HG03095 (cell line): ENCODE data around the gene TAAR8.
"Not testable (repeated sequence)": the region's sequence is repeated elsewhere in the genome, so short reads cannot be mapped to it uniquely, and the experiment has no call there.

Experiments
- ATAC-seq: cut with Tn5 transposase; IDR thresholded peaks from one replicate; pipeline ENCODE4 v1.9.1; 2021; ENCODE audit warnings: moderate library complexity; ENCODE audit not compliant: unreplicated experiment

Gene TAAR8

DNA sequence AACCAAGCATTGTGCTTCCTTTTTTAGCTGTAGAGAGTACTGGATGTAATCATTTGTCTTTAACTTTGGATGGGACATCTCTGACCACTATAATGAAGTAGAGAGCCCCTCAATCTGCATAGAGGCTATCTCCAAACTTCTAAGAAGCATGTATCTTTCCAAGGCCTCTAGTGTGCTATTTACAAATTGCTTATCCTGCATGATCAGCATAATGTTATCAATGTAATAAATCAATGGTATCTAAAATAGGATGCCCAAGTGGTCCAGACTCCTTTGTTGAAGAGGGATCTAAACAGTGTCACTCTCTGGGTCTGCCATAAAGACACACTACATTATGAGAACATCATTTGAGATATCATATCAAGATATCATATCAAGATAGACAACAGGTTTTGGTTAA, 7.6 kb upstream of the TAAR8 start:
- ATAC-seq: no peak

DNA sequence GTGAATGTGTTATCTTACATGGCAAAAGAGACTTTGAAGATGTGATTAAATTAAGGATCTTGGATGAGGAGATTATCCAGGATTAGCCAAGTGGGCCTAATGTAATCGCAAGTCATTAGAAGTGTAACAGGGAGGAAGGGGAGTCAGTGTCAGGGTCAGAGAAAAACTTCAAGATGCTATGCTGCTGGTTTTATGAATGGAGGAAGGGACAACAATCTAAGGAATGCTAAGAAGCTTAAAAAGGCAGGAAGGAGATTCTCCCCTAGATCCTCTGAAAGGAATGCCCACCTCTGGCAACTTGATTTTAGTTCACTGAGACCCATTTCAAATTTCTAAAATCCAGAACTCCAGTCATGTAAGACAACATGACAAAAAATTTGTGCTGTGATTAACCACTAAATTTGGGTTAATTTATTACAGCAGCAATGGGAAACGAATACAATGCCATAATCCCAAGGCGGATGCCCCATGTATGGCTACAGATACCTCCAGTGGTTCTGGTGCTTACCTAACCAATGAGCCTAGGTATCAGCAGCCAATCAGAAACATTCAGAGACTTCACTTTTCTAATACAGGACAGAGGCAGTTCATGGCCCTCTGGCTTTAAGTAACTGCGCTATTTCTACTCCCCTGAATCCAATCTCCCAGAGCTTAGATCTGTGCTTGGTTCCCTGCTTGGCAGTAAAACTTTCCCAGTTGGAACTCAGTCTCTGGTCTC, 3.6 kb upstream of the TAAR8 start:
- no peak for ATAC-seq

DNA sequence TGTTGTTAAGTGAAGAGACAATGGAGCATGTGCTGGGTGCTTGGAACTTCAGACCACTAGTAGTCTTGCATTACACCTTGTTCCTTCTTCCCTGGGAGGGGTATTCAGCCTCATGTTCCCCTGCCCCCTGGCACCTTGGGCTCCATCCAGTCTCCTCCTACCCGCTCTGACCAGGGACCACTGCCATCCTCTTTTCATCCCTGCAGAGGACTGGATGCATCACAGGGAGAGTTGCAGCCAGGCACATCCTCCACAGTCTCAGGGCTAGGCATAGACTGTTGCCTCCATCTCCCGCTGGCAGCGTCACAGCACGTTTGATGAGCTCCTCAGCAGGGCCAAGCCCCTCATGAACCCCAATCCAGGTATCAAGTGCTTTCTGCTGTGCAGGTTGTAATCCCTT, 1.3 kb upstream of the TAAR8 start:
- ATAC-seq: no peak

GRCh38 chr6:132560087-132560486, 7.6 kb downstream of the TAAR8 start:
- ATAC-seq: not testable (repeated sequence)

GRCh38 chr6:132566404-132566803, 13.9 kb downstream of the TAAR8 start:
- ATAC-seq: no peak

DNA sequence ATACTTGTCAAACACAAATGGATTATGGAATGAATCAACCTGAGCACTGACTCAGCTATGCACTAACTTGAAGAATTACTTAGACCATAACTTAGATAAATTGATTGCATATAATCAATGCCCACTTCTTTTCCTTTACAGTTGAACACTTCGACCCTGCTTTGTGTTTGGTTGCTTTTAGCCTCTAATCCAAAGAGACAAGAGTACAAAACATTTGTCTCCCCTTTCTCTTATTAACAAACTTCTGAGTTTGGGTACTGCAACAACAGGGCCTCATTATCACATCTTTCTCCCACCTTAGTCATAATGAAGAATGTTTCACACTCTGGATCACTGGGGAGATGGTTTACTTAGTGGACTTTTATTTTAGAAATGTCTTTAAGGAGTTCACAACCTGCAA, 15.1 kb downstream of the TAAR8 start:
- no peak for ATAC-seq

GRCh38 chr6:132568611-132569010, 16.1 kb downstream of the TAAR8 start:
- ATAC-seq: no peak

GRCh38 chr6:132569170-132569569, 16.7 kb downstream of the TAAR8 start:
- no peak for ATAC-seq

GRCh38 chr6:132570221-132570777, 17.8 kb downstream of the TAAR8 start, which contains the start of gene TAAR6:
TSS of gene TAAR6 (plus strand) at chr6:132570322. CDS start at chr6:132570322, 0 bp downstream.
- no peak for ATAC-seq

- no peak for ATAC-seq
Measured at GRCh38 chr6:132571774-132572173, 19.3 kb downstream of the TAAR8 start.

DNA sequence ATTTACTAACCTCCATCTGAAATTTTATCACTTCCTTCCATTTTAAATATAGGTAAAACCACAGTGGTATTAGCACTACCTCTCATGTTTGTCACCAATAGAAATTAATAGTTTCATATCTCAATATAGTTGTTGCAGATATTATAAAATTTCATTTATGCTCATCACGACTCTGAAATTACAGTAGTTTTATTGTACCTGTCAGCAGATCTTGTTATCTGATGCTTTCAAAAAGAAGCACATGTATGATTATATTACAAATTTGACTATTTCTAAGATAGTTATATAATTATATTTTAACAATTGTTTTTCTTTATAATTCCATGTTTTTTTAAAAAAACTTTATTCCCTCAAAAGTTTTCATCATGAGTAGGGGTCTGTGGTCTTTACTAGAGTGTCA, 32.2 kb downstream of the TAAR8 start:
- ATAC-seq: no peak

- ATAC-seq: no peak
Measured at GRCh38 chr6:132587424-132587823, 35.0 kb downstream of the TAAR8 start.

- ATAC-seq: no peak
Measured at GRCh38 chr6:132589454-132589853, 37.0 kb downstream of the TAAR8 start, which contains the start of gene TAAR5. TSS of gene TAAR5 (minus strand) at chr6:132589741. CDS start at chr6:132589686, 55 bp downstream.

DNA sequence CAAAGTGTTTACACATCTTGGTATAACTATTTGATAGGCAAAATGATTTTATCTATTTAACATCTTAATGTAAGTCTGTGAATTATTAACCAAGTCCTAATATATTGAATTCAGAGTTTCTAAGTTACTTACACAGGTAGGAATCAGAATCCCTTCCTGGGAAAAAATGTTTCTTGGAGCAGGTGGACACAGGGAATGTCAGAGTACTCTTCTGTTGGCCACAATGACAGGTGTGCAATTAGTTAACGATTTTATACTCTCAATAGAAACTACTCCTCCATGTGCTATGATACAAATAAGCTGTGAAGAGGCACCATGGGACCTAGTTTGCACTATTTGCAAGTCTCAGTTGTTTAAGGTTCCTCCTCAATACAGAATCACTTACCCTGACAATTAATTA, 37.9 kb downstream of the TAAR8 start:
- ATAC-seq: no peak

DNA sequence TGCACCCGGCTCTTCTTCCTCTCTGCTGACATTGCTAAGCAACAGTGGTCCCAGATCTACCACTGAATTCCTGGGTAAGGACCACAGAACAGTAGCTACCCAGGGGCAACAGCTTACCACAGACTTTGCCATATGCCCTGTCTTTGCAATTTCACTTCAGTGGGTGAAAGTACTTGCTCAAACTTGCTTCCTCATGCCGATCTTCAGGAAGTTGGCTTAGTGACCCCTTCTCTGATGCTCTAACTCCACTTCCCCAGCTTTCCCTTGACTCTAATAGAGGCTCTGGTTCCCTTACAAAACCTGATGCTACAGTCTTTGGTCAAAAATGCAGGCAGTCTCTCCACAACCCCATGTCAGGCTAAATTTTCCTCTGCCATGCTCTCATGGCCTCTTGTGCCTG, 40.4 kb downstream of the TAAR8 start:
- ATAC-seq: no peak

- ATAC-seq: no peak
Measured at GRCh38 chr6:132596201-132596600, 43.7 kb downstream of the TAAR8 start.

- ATAC-seq: no peak
Measured at GRCh38 chr6:132598473-132598872, 46.0 kb downstream of the TAAR8 start.

DNA sequence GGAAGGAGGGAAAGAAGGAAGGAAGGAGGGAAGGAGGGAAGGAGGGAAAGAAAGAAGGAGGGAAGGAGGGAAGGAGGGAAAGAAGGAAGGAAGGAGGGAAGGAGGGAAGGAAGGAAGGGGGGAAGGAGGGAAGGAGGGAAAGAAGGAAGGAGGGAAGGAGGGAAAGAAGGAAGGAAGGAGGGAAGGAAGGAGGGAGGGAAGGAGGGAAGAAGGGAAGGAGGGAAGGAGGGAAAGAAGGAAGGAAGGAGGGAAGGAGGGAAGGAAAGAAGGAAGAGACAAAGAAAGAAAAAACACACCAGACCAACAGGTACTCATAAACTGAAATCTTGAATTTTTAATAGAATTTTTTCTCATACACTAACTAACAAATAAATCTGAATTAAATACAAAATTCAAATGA, 48.4 kb downstream of the TAAR8 start:
- not testable (repeated sequence) for ATAC-seq
